Glutamatergic neuron (in vitro differentiated cells): ENCODE measurements around the gene SLC24A3. TPM values are rescaled to one million over a fixed set of nuclear protein-coding genes. Genes with fewer than 3 reads are reported as not detected.

Experiments used
- DNase-seq: peaks from one replicate; pipeline ENCODE4 v3.0.0; 2022
- H3K27ac Mint-ChIP-seq: one replicate; pipeline ENCODE4 v1.8.0; 2020; ENCODE audit warnings: mild to moderate bottlenecking, mixed read lengths, inconsistent platforms; ENCODE audit not compliant: unreplicated experiment
- H3K27me3 Mint-ChIP-seq: one replicate; pipeline ENCODE4 v1.8.0; 2020; ENCODE audit warnings: mild to moderate bottlenecking, moderate library complexity, mixed read lengths, inconsistent platforms; ENCODE audit not compliant: unreplicated experiment
- H3K36me3 Mint-ChIP-seq: one replicate; pipeline ENCODE4 v1.8.0; 2020; ENCODE audit warnings: mild to moderate bottlenecking, mixed read lengths, inconsistent platforms; ENCODE audit not compliant: unreplicated experiment
- H3K4me1 Mint-ChIP-seq: one replicate; pipeline ENCODE4 v1.8.0; 2020; ENCODE audit warnings: mild to moderate bottlenecking, low read depth, mixed read lengths, inconsistent platforms; ENCODE audit not compliant: unreplicated experiment
- H3K4me3 Mint-ChIP-seq: one replicate; pipeline ENCODE4 v1.8.0; 2020; ENCODE audit warnings: mild to moderate bottlenecking, mixed read lengths, inconsistent platforms; ENCODE audit not compliant: unreplicated experiment
- H3K9me3 Mint-ChIP-seq: one replicate; pipeline ENCODE4 v1.8.0; 2020; ENCODE audit warnings: mild to moderate bottlenecking, moderate library complexity, mixed read lengths, inconsistent platforms; ENCODE audit not compliant: unreplicated experiment
- CTCF ChIP-seq: fragments of 200-600 bp; sonication (generic); IDR thresholded peaks from one replicate; pipeline ENCODE4 v1.5.0; 2021; ENCODE audit not compliant: partially characterized antibody, unreplicated experiment
- total RNA-seq: library from RNA; stranded (reverse); fragmentation: NEBNext Ultra II Directional; extraction: Animal tissue kit (Norgen Biotek cat#: 25700); gene quantifications from one replicate; pipeline ENCODE4 v1.2.1, GENCODE V29; 2021; ENCODE audit not compliant: unreplicated experiment

Gene SLC24A3
- total RNA-seq, 1 donor from 2014 or later = 9.7 TPM

GRCh38 chr20:19254956-19255355, 42.5 kb downstream of the SLC24A3 start:
- Mint-ChIP-seq H3K36me3 (peaks cover 5% of the 10 kb centered on the region), H3K27me3 (peaks cover 6% of the 10 kb centered on the region), H3K27ac (no peak overlapping the region), H3K4me1 (peaks cover 7% of the 10 kb centered on the region), H3K9me3 (no peaks in the 10 kb centered on the region), H3K4me3 (no peak overlapping the region)
- DNase-seq = no peak
- TF ChIP-seq CTCF = no peak

- TF ChIP-seq CTCF = no peak
- DNase-seq = no peak
- H3K4me1 Mint-ChIP-seq = peaks cover 7% of the 10 kb centered on the region
- H3K36me3 Mint-ChIP-seq = peaks cover 5% of the 10 kb centered on the region
- H3K4me3 Mint-ChIP-seq = no peak overlapping the region
- H3K9me3 Mint-ChIP-seq = no peaks in the 10 kb centered on the region
- peaks cover 6% of the 10 kb centered on the region for H3K27me3 Mint-ChIP-seq
- H3K27ac Mint-ChIP-seq = no peak overlapping the region
These were observed 43.6 kb downstream of the SLC24A3 start for GRCh38 chr20:19256085-19256484.

- TF ChIP-seq CTCF = no peak
- Mint-ChIP-seq H3K4me3 (no peak overlapping the region), H3K27ac (no peak overlapping the region), H3K4me1 (peaks cover 6% of the 10 kb centered on the region), H3K27me3 (peaks cover 4% of the 10 kb centered on the region), H3K9me3 (no peaks in the 10 kb centered on the region), H3K36me3 (peaks cover 5% of the 10 kb centered on the region)
- no peak for DNase-seq
These were observed 44.6 kb downstream of the SLC24A3 start for GRCh38 chr20:19256906-19257595.

GRCh38 chr20:19257865-19258264, 45.4 kb downstream of the SLC24A3 start:
- Mint-ChIP-seq H3K36me3 (peaks cover 5% of the 10 kb centered on the region), H3K4me1 (peaks cover 4% of the 10 kb centered on the region), H3K9me3 (no peaks in the 10 kb centered on the region), H3K27me3 (peaks cover 4% of the 10 kb centered on the region), H3K4me3 (no peak overlapping the region), H3K27ac (no peak overlapping the region)
- no peak for DNase-seq
- TF ChIP-seq CTCF = no peak

GRCh38 chr20:19259141-19259591, 46.7 kb downstream of the SLC24A3 start:
- no peak for TF ChIP-seq CTCF
- H3K27ac Mint-ChIP-seq = no peak overlapping the region
- H3K36me3 Mint-ChIP-seq = peaks cover 2% of the 10 kb centered on the region
- H3K27me3 Mint-ChIP-seq = peaks cover 4% of the 10 kb centered on the region
- H3K4me1 Mint-ChIP-seq = peaks cover 4% of the 10 kb centered on the region
- no peaks in the 10 kb centered on the region for H3K9me3 Mint-ChIP-seq
- no peak overlapping the region for H3K4me3 Mint-ChIP-seq
- DNase-seq = no peak
